H1 (cell line): ENCODE results near the gene ALDH1A3. TPM values are rescaled to one million over a fixed set of nuclear protein-coding genes. Genes with fewer than 3 reads are reported as not detected.

Source experiments
- ATF3 ChIP-seq: IDR thresholded peaks from 2 replicates; pipeline ENCODE4 v1.6.1; 2011; ENCODE audit warnings: low read depth, mild to moderate bottlenecking, low read length; ENCODE audit not compliant: insufficient read depth
- KDM1A ChIP-seq: fragments of 200-600, 300-600 bp; sonication (generic); IDR thresholded peaks from 2 replicates; pipeline ENCODE4 v1.7.1; 2016; ENCODE audit warnings: mild to moderate bottlenecking, low read length, borderline replicate concordance
- SIX5 ChIP-seq: IDR thresholded peaks from 2 replicates; pipeline ENCODE4 v1.6.1; 2011; ENCODE audit warnings: mild to moderate bottlenecking, low read depth, low read length
- polyA plus RNA-seq, 7 experiments: library from polyadenylated mRNA; depleted of rRNA in 3 of 7; stranded (reverse) in 5 of 7; unstranded in 2 of 7; fragments of >200 nt in 5 of 7; fragments of 200-250 nt in 2 of 7; gene quantifications; 1 replicate in 5 of 7; 2 replicates in 1 of 7; 4 replicates in 1 of 7; pipeline versions ENCODE4 v1.2.1 to v1.2.3, GENCODE V29; 2011 to 2013; ENCODE audit warnings: missing spikeins in 2 of 7, mixed read lengths in 2 of 7
- total RNA-seq: library from RNA; stranded (reverse); fragmentation: NEBNext Ultra II Directional; extraction: Animal tissue kit (Norgen Biotek cat#: 25700); gene quantifications from 2 replicates; pipeline ENCODE4 v1.2.1, GENCODE V29; 2021

ALDH1A3 gene
- total and polyA plus RNA-seq, 2 of the 8 experiments (the other 6 are each of a cell fraction or from before 2014, with no cell fraction given) = 2.2 to 5.5 TPM

GRCh38 chr15:100856867-100857266, 22.8 kb upstream of the ALDH1A3 start (continued):
- TF ChIP-seq ATF3 (no peak), SIX5 (no peak), KDM1A (no peak)
